NCI-H2227 (cell line): Measurements from ENCODE around the gene SLC38A9.
"Not testable (repeated sequence)": the region's sequence is repeated elsewhere in the genome, so short reads cannot be mapped to it uniquely, and the experiment has no call there.

Experiments
- DNase-seq: peaks from one replicate; lab custom pipeline; 2025; ENCODE audit not compliant: unreplicated experiment; lab: John Stamatoyannopoulos, UW

The SLC38A9 gene

DNA sequence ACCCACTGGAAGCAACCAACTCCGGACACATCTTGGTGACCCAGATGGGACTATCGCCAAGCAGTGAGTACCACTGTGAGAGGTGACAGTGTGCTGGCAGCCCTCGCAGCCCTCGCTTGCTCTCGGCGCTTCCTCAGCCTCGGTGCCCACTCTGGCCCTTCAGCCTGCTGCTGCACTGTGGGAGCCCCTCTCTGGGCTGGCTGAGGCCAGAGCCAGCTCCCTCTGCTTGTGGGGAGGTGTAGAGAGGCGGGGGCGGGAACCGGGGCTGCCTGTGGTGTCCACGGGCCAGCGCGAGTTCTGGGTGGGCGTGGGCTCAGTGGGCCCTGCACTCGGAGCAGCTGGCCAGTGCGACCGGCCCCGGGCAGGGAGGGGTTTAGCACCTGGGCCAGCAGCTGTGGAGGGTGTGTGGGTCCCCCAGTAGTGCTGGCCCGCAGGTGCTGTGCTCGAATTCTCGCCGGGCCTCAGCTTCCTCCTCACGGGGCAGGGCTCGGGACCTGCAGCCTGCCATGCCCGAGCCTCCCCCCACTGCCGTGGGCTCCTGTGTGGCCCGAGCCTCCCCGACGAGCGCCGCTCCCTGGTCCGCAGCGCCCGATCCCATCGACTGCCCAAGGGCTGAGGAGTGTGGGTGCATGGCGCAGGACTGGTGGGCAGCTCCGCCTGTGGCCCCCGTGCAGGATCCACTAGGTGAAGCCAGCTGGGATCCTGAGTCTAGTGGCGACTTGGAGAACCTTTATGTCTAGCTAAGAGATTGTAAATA, 98.8 kb downstream of the SLC38A9 start:
- DNase-seq: no peak

DNA sequence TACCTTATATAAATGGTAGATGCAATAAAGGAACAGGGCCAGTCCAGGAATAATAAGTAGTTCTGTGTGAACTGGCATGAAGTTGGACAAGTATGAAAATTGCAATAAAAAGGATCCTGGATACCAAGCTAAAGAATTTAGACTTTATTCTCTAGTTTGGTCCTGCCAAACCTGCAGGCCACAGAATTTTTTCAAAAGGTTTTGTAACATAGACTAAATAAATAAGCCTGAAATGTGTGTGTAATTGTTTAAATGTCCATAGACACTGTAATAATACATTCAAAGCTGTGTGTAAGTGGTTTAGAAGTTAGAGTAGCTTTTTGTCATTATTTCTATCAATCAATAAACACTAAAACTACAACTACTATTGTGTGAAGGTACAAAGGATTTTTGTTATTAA, 101.6 kb downstream of the SLC38A9 start:
- no peak for DNase-seq

DNA sequence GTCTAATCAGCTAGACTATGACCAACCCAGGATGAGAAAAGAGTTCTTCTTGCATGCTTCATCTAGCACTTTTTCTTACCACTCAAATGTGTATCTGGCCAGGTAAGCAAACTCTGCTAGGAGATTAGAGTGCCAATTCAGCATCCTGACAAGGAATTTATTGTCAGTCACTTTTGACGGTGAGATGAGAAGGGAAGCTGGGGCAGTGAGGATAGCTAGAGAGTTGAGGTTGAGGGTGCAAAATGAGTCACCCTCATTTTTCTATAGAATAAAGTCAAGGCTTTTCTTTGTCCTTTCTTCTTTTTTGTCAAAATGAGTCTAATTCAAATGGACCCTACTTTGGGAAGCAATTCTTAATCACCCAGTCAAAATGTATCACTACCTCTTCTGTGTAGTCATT, 102.7 kb downstream of the SLC38A9 start:
- DNase-seq: no peak

DNA sequence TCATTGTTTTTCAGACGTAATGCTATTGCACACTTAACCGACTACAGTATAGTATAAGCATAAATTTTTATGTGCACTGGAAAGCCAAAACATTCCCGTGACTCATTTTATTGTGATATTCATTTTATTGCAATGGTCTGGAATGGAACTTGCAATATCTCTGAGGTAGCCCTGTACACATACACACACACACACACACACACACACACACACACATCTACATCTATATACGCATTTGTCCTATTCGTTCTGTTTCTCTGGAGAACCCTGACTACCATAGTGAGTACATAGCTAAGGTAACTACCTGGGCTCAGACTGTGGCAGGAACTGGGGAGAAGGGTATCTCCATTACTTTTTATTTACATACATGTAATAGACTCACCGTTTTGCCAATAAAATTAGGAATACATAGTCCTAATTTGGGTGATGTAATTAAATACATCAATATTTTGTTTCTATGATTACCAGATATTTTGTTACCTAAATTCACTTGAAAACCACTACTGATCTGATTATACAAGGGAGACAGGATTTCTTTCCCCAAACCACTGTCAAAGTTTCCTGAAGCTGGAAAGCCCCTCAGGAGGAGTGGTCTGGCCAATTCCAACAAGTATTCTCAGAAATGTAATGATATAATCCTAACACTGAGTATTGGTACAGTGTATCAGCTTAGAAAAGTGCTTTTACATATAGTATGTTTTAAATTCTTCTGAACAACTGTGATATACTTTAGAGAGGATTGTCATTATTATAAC, 103.4 kb downstream of the SLC38A9 start:
- DNase-seq: no peak

DNA sequence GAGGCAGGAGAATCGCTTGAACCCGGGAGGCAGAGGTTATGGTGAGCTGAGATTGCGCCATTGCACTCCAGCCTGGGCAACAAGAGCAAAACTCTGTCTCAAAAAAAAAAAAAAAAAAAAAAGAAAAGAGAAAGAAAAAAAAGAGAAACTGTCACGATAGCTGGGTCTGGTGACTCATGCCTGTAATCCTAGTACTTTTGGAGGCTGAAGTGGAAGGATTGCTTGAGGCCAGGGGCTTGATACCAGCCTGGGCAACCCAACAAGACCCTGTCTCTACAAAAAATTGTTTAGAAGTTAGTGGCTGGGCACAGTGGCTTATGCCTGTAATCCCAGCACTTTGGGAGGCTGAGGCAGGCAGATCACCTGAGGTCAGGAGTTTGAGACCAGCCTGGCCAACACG, 104.8 kb downstream of the SLC38A9 start:
- DNase-seq: not testable (repeated sequence)

DNA sequence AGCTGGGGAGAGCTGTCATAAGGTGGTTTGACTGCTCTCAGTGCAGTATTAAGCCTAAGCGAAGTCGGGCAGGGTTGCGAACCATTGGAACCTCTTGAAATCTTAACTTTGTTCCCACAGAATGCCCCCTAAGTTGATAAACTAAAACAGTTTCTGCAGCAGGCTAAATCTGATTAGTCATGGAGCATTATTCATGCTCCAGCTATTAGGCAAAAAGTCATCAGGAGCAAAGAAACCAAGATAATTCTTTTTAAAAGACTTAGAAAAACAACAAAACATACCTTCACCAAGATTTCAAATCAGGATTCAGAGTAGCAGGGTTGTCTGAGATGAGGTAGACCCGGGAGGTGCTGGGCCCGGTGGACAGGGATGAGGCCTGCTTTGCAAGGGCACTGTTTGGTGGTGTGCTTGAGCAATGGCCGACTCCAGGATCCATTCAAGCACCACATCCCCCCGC, 107.5 kb downstream of the SLC38A9 start:
- no peak for DNase-seq

DNA sequence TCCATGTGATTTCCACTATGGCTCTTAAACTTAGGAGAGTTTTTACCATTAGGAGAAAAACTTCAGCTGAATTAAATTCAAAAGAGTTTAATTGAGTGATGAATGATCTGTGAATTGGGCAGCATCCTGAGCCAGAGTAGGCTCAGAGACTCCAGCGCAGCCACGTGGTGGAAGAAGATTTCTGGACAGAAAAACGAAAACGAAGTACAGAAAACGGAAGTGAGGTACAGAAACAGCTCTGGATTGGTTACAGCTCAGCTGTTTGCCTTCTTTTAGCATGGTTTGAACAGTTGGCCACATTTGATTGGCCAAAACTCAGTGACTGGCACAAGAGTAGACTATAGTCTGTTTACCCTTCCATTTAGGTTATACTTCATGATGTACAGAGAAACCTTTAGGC, 108.2 kb downstream of the SLC38A9 start:
- no peak for DNase-seq

DNA sequence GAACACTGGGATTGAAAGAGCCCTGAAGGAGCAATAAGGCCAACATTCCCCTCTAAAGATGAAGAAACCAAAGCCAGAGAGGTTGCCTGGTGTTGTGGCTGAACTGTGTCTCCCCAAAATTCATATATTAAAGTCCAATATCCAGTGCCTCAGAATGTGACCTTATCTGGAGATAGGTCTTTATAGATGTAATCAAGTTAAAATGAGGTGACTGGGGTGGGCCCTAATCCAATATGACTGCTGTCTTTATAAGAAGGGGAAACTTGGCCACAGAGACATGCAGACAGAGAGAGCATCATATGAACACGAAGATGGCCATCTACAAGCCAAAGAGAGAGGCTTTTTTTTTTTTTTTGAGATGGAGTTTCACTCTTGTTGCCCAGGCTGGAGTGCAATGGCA, 110.5 kb downstream of the SLC38A9 start:
- no peak for DNase-seq

DNA sequence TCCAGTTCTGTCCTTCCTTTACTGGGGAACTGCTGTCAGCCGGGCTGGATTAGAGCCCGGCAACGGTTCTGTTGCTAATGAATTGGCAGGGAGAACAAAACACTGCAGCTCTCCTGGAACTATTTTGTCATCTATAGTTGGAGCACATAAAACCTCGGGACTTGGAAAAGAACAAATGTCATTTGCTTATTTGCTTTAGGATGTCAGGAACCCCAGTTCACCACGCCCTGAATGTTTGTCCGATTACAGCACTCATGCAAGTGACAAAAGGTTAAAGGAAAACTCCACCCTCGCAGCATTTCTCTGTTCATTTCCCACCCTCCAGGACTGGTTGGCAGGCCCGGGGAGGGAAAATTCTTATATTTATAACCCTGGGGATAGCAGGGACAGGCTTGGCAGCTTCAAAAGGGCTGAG, 110.9 kb downstream of the SLC38A9 start:
- no peak for DNase-seq

DNA sequence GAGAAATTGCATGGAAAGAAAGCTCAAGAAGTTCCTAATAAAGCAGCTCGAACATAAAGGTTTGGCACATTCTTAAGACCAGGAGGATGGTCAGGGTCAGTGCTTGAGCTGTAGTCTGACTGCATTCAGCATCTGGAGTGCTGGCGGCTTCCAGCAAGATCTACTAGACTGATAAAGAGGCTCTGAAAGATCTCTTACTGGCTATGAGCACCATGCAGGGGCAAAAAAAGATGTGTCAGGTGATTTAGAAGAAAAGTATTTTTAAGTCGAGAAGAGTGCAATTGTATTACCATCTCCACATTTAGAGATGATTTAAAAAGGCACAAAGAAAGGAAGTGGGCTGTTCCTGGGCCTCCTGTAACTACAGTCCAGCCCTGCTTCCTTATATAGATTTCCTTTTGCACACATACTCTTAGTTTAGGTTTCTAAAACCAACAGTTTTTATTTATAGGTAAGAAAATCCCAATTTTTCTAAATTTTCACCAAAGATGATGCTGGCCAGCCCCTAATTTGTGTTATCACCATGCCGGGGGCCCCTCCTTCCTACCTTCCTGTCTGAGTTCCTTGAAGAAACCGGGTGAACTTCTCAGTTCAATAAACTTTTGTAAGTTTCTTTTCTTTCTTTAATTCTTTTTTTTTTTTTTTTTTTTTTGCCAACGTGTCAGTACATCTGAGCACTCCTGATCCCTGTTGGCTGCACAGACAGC, 111.5 kb downstream of the SLC38A9 start:
- no peak for DNase-seq

DNA sequence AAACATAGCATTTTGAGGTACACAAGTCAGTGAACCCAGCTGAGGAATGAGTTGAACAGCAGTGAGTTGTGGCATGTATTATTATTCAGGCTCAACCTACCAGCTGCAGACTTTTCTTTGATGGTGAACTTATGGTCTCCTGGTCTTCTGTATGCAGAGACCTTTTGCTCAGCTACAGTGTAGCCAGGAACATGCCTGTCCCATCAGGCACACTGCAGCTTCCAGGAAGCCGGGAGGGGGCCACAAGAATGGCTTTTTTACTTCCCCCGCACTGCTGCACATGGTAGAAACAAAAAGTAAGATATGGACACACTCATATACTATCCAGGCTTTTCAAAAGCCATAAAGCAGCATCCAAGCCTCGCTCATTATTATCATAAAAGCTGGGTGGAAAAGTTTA, 112.0 kb downstream of the SLC38A9 start:
- no peak for DNase-seq

DNA sequence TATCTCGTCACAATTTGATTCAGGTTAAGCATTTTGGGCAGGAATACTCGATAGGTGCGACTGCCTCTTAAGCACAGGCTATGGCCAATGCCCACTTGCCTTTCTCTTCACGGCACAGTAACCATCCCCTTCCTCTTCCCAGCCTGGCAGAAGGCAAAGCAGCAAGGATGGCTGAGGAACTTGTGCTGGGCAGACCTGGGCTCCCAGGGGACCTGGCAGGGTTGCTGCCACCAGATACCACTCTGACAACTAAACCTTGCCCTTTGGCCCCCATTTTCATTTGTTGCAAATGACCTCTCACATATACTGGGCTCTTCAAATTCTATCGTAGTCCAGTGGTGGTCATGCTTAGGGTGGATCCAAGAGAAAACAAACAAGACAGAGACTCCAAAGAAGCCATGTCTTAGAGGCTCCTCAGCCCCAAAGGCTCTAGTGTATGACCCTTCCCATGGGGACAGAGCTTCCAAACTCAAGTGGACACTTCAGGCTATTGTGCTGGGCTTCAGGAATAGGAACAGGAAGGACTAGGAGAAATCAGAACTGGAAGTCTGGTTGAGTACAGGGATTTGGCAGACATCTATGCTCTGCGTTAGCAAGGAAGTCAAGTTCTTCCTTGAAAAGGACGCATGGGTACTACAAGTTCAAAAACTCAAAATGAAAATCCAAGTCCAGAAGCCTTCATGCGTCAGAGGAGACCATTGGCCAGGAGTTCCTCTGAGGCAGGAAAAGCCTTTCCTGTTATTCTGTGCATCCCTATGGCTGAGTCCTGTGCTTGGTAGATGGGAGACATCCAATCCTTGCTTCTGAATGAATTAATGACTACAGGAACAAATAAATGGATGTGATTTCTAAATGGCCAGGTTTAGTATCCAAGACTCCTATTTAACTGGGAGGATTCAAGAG, 112.7 kb downstream of the SLC38A9 start:
- DNase-seq: no peak

DNA sequence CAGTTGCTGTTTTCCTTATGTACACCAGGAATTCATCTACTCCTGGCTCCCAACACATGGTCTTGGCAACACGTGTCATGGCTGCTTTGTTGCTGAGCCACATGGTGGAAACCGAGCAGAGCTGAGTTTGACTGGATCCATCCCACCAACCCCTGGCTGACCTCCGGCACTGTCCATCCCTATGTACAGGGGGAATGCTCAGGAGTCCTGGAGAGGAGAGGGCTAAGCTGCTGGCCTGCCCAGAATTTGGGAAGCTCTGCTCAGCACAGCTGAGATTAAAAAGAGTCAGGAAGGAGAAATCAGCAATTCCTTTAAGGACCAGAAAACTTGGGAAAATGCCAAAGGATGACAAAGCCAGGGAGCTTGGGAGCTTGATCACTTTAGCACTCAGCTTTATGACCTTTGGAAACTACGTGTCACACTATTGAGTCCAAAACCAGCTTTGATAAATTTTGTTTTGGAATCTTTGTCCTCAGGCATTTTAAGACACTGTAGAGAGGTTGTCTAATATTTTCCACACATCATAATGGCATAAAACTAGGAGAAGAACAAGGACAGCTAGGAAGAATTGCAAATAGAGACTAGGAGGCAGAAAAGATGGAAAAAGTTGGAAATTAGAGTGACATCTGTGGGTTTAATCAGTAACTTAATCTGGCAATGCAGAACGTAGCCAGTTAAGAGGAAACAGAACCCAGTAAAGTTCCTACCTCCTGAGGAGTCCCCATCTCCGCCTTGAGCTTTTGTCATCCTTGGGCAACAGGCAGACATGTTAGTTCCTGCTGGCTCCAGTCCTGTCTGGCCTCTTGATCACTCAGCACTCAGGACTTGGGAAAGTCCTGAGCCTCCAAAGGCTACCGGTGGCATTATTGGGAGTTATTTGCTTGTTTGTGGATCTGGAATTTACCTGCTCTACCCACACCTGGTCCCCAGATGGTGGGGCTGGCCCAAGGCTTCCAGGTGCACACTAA, 114.8 kb downstream of the SLC38A9 start:
- no peak for DNase-seq

DNA sequence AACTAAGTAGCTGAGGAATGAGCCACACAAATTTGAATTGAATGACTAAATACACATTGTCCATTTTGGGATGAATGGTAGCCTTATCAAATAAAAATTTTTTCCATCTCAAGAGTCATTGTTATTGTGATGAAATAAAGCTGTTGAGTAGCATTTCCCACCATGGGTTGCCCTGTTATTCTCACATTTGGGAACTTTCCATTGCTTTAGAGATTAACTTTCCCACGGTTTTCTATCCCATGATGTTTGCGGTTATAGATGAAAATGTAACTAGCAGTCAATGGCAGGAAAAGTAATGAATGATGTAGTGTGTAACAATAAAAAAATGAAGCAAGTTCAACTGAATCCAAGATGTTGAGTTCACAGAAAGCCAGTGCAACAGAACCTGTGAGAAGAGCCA, 117.5 kb downstream of the SLC38A9 start:
- DNase-seq: no peak

DNA sequence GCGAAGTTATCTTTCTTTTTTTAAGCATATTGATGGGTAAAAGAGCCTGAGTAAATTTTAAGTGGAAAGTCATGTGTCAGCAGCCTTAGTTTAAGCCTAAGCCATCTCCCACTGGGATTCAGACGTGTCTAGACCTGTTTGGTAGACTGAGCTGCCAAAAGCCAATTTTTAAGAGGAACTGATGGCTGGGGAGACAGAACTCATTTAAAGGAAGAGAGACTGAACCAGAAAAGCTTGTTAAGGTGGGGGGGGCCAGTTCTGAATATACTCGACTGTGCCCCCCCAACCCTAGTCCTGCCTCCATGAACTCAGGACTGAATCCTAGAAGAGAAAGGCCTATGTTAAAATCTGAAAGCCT, 119.0 kb downstream of the SLC38A9 start:
- peak; percentile 2 for DNase-seq

DNA sequence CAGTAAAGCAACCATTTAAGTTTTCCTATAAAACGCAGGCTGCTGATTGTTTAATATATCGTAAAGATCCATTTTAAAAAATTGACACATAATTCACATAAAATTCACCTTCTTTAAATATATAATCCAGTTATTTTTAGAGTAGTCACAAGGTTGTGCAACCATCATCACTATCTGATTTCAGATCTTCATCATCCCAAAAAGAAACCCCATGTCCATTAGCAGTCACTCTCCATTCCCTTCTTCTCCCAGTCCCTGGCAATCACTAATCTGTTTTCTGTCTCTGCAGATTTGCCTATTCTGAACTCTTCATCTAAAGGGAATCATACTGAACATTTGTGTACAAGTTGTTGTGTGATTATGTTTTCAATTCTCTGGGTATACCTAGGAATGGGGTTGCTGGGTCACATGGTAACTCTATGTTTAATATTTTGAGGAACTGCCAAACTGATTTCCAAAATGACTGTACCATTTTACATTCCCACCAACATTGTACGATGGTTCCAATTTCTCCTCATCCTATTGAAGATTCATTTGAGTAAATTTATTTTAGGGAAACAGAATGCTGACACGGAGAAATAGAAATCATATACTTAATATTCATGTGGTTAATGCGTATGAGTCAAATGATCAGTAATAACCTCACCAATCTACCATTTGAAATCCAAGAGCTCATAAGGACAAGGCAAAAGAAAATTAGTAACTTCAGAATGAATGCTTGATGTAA, 119.6 kb downstream of the SLC38A9 start:
- DNase-seq: no peak

DNA sequence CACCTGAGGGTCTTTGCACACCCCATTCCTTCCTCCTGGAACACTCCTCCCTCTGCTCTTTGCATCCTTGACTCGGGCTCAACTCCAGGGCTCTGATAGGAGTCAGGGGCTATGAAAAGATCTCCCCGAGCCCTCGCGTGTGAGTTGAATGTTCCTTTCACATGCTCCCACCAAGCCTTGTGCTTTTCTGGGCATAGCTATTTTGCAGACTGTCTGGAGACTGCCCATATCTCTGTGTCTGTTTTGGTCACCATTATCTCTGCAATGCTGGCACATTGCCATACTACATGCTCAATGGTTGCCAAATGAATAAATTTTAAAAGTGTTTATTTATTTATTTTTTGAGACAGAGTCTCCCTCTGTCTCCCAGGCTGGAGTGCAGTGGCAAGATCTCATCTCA, 120.4 kb downstream of the SLC38A9 start:
- DNase-seq: no peak

DNA sequence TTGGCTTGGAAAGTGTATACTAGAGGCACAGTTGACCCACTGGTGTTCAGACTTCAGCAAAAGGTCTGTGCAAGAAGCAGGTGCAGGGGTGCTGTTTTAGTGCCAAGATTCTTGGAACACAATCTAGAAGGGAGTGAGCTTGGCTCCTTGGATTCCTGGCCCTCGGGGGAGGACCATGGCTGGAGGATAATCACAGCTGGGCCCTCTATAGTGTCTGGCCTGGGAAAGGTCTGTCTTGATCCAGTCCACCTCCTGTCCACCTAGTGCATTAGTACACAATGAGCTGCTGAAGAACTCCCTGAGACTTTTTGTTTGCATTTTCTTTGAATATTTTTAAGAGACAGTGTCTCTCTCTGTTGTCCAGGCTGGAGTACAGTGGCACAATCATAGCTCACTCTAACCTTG, 126.9 kb downstream of the SLC38A9 start:
- DNase-seq: no peak
